GM12892 (cell line): Measurements from ENCODE around the gene ANK3.

Experiments
- POLR2A ChIP-seq: IDR thresholded peaks from 2 replicates; pipeline ENCODE4 v1.6.1; 2011; ENCODE audit warnings: low read depth, low read length, control low read depth
- TAF1 ChIP-seq: IDR thresholded peaks from 2 replicates; pipeline ENCODE4 v1.6.1; 2011; ENCODE audit warnings: low read depth, mild to moderate bottlenecking, control low read depth, low read length, borderline replicate concordance

DNA sequence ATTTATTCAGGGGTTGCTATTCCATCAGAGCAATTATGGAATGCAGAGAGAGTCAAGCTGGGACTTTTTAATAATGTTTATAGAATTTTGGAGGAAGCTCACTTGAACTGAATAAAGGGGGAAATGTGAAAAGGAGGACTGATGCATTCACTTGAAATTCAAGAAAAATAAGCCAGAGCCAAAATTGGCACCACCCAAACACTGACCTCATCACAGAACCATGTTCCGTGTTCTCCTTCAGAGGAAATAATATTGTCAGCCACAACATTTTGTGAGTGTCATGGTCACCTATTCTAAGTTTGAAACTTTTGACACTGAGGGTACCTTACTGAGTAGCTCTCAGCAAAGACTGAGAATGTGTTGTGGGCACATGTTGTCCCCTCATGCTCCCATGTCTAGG, 207.0 kb downstream of the ANK3 start:
- TF ChIP-seq TAF1 (no peak), POLR2A (no peak)
